GM13976 (cell line): Measurements from ENCODE around the gene CCDC91.

ENCODE experiments used
- DNase-seq: peaks from one replicate; pipeline ENCODE4 v3.0.0; 2012; ENCODE audit warnings: low spot score
- CTCF ChIP-seq: IDR thresholded peaks from 2 replicates; pipeline ENCODE4 v1.5.1; 2012; ENCODE audit warnings: borderline replicate concordance, mild to moderate bottlenecking; ENCODE audit not compliant: insufficient read depth; ENCODE audit errors: extremely low read depth, missing control alignments, control extremely low read depth
- in situ Hi-C: fragments of 300-500 bp; cut with MboI; formaldehyde crosslinking; loops from one replicate; pipeline ENCODE4 v1.12.0; 2022; ENCODE audit warnings: low sequenced_read_pairs, mixed read lengths, inconsistent platforms; ENCODE audit not compliant: unreplicated experiment

The CCDC91 gene

GRCh38 chr12:28156804-28157203 lies 33.5 kb upstream of the CCDC91 start:
- TF ChIP-seq CTCF = no peak
- in situ Hi-C loops = no loop called here
- DNase-seq = no peak

GRCh38 chr12:28158353-28158752 lies 31.9 kb upstream of the CCDC91 start:
- no peak for DNase-seq
- in situ Hi-C loops = no loop called here
- no peak for TF ChIP-seq CTCF

- no peak for DNase-seq
- in situ Hi-C loops = no loop called here
- no peak for TF ChIP-seq CTCF
Observed at GRCh38 chr12:28159688-28160087, 30.6 kb upstream of the CCDC91 start.

GRCh38 chr12:28161697-28162096 lies 28.6 kb upstream of the CCDC91 start:
- DNase-seq = no peak
- no peak for TF ChIP-seq CTCF
- in situ Hi-C loops = no loop called here

- in situ Hi-C loops = no loop called here
Observed at GRCh38 chr12:28162697-28163096, 27.6 kb upstream of the CCDC91 start.

GRCh38 chr12:28164644-28165275 lies 25.5 kb upstream of the CCDC91 start:
- no peak for TF ChIP-seq CTCF
- DNase-seq = no peak
- in situ Hi-C loops = no loop called here

More at GRCh38 chr12:28162697-28163096, 27.6 kb upstream of the CCDC91 start:
- TF ChIP-seq CTCF = no peak
- DNase-seq = no peak

- no peak for DNase-seq
- TF ChIP-seq CTCF = no peak
- in situ Hi-C loops = no loop called here
Observed at GRCh38 chr12:28167981-28168485, 22.2 kb upstream of the CCDC91 start.
